ENCODE data around the gene PDCD11. TPM values are rescaled to one million over a fixed set of nuclear protein-coding genes. Genes with fewer than 3 reads are reported as not detected.
A peak's percentile ranks its signal among the peaks of the same experiment; 100 is the strongest.
"Not testable (repeated sequence)": the region's sequence is repeated elsewhere in the genome, so short reads cannot be mapped to it uniquely, and the experiment has no call there.

PDCD11 gene, protein sequence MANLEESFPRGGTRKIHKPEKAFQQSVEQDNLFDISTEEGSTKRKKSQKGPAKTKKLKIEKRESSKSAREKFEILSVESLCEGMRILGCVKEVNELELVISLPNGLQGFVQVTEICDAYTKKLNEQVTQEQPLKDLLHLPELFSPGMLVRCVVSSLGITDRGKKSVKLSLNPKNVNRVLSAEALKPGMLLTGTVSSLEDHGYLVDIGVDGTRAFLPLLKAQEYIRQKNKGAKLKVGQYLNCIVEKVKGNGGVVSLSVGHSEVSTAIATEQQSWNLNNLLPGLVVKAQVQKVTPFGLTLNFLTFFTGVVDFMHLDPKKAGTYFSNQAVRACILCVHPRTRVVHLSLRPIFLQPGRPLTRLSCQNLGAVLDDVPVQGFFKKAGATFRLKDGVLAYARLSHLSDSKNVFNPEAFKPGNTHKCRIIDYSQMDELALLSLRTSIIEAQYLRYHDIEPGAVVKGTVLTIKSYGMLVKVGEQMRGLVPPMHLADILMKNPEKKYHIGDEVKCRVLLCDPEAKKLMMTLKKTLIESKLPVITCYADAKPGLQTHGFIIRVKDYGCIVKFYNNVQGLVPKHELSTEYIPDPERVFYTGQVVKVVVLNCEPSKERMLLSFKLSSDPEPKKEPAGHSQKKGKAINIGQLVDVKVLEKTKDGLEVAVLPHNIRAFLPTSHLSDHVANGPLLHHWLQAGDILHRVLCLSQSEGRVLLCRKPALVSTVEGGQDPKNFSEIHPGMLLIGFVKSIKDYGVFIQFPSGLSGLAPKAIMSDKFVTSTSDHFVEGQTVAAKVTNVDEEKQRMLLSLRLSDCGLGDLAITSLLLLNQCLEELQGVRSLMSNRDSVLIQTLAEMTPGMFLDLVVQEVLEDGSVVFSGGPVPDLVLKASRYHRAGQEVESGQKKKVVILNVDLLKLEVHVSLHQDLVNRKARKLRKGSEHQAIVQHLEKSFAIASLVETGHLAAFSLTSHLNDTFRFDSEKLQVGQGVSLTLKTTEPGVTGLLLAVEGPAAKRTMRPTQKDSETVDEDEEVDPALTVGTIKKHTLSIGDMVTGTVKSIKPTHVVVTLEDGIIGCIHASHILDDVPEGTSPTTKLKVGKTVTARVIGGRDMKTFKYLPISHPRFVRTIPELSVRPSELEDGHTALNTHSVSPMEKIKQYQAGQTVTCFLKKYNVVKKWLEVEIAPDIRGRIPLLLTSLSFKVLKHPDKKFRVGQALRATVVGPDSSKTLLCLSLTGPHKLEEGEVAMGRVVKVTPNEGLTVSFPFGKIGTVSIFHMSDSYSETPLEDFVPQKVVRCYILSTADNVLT (N-terminal part only)
- total RNA-seq = 10 to 100 TPM; 43.4 to 51.8 TPM

DNA sequence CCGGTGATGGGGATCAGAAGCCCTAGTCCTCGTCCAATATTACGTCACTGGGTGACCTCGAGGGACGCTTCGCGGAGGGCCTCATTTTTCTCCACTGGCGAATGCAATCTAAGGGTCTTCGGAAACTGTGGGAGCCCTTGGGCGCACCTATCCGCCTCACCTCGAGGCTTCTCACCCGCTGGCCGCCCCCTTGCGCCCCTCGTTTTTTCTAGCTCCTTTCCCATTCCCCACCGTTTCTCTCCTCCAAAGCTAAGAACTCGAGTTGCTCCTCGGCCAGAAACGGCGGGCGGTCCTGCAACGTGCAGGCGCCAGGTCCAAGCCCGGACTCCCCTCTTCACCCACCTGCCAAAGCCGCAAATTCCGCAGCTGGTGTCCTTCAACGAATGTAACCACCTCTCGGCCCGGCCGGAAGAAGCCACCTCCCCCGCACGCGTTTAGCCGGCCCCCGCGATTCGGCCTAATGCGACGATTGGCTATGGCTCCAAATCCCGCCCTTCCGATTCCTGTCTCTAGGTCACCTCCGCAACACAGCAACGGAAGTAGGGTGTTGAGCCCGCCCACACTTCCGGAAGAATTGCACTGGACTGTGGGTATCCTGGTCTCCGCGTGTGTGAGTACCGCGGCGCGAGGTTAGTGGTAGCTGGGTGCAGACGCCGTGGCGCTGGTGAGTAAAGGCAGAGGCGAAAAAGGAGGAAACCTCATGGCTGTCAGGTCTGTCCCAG lies at the start of gene PDCD11, which contains the start of gene ATP5MK:
Gene PDCD11 (plus strand): TSS at position 560 of the 722 bp plus-strand sequence. CDS start 1,801 bp downstream, outside the sequence.
Gene ATP5MK (minus strand): TSS at position 409 of the 722 bp plus-strand sequence. CDS start 4,018 bp downstream, outside the sequence.
- Mint-ChIP-seq H3K9me3 (no peaks in the 10 kb centered on the region), H3K27ac (peak within 1 kb of the TSS; percentile 93), H3K4me1 (peaks cover 56% of the 10 kb centered on the region), H3K4me3 (peak within 1 kb of the TSS; percentile 91), H3K27me3 (no peaks in the 10 kb centered on the region), H3K36me3 (ENCODE audit: low read depth) (peaks cover 37% of the 10 kb centered on the region)
- ChIA-PET CTCF (interaction anchor here (0.8 to 1.1 kb wide), 5 partner anchors 12 to 213 kb away, joined by 3 read pairs; no protein-coding TSS in a partner anchor), POLR2A (interaction anchor here (0.5 kb wide), 1 partner anchor 682 kb away, joined by 4 read pairs; the partner anchor contains the start of gene SFXN2)
- peak; percentile 98 for DNase-seq

DNA sequence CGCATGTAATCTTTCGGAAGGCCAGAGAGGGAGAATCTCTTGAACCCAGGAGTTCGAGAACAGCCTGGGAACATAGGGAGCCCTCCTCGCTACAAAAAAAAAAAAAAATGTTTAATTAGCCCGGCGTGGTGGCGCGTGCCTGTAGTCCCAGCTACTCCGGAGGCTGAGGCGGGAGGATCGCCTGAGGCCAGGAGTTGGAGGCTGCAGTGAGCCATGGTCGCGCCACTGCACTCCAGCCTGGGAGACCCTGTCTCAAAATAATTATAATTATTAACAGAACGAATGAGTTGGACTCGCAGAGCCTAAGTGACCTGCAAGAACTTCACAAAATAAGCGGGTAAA lies 46.3 kb upstream of the PDCD11 start:
- Mint-ChIP-seq H3K9me3 (no peaks in the 10 kb centered on the region), H3K27ac (peak overlapping the region; percentile 74), H3K4me3 (peak overlapping the region; percentile 90), H3K36me3 (ENCODE audit: low read depth) (peaks cover 10% of the 10 kb centered on the region), H3K4me1 (peaks cover 12% of the 10 kb centered on the region), H3K27me3 (no peaks in the 10 kb centered on the region)
- CTCF ChIA-PET = interaction anchor here (0.7 to 1.9 kb wide), 3 partner anchors 16 to 491 kb away, joined by 3 to 5 read pairs (median 4); no protein-coding TSS in a partner anchor
- no peak for DNase-seq
- POLR2A ChIA-PET = no interaction called here

DNA sequence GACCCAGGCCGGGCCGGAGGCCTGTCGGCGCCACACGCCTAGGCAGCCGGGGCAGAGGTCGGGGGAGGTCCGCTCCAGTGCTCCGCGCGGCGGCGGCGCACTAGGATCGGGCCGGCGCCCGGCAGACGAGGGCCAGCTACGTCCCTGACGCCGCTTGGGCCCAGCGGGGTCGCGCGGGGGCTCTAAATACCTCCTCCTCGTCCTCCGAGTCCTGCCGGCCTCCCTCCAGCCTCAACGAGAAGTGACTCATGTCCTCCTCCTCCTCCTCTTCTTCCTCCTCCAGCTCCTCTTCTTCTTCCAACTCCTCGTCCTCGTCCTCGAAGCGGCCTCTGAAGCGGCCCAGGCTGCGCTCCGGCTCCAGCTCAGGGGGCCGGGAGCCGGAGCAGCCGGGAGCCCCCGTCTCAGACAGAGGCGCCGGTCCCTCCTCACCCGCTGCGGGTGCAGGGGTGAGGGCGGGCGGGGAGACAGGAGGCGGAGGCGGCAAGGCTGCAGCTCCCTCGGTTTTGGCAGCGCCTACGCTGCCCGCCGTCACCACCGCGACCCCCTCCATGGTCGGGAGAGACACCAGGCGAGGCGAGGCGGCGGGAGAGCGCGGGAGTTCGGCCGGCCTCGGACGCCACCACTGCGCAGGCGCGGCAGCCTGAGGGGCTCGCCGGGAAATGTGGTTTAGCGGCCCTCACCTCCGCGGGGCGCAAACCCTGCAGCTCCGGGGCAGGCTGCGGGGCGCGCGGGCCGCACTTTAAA lies 45.7 kb upstream of the PDCD11 start, which contains the start of gene PCGF6:
Gene PCGF6 (minus strand): TSS at position 624 of the 744 bp plus-strand sequence. CDS start 74 bp downstream, at position 550.
- H3K36me3 Mint-ChIP-seq (ENCODE audit: low read depth) = peaks cover 8% of the 10 kb centered on the region
- peaks cover 12% of the 10 kb centered on the region for H3K4me1 Mint-ChIP-seq
- POLR2A ChIA-PET = no interaction called here
- peak within 1 kb of the TSS; percentile 92 for H3K27ac Mint-ChIP-seq
- CTCF ChIA-PET = interaction anchor here (0.9 to 4.4 kb wide), 3 partner anchors 15 to 25 kb away, joined by 4 to 17 read pairs (median 5); no protein-coding TSS in a partner anchor
- H3K27me3 Mint-ChIP-seq = no peaks in the 10 kb centered on the region
- peak within 1 kb of the TSS; percentile 90 for H3K4me3 Mint-ChIP-seq
- H3K9me3 Mint-ChIP-seq = no peaks in the 10 kb centered on the region
- DNase-seq = peak; percentile 66

DNA sequence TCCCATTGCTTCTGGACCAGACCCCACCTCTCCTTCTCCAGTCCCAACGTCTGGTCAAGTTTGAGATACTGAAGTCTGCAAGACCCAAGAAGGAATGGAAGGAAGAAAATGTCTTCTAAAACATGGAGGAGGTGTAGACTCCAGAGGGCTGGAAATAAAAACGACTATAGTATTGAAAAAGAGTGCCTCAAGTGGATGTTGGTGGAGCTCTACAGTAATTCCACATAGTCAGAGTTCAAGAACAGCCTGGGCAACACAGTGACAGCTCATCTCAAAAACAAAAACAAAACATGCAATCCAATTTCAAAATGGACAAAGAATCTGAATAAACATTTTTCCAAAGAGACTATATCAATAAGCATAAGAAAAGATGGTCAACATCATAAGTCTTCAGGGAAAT lies 43.1 kb upstream of the PDCD11 start:
- H3K4me1 Mint-ChIP-seq = peaks cover 12% of the 10 kb centered on the region
- H3K36me3 Mint-ChIP-seq (ENCODE audit: low read depth) = peaks cover 3% of the 10 kb centered on the region
- no peak overlapping the region for H3K4me3 Mint-ChIP-seq
- CTCF ChIA-PET = interaction anchor here (0.6 to 4.4 kb wide), 4 partner anchors 12 to 527 kb away, joined by 3 to 17 read pairs (median 6); no protein-coding TSS in a partner anchor
- no peak overlapping the region for H3K27ac Mint-ChIP-seq
- POLR2A ChIA-PET = no interaction called here
- no peak for DNase-seq
- H3K9me3 Mint-ChIP-seq = no peaks in the 10 kb centered on the region
- H3K27me3 Mint-ChIP-seq = no peaks in the 10 kb centered on the region

DNA sequence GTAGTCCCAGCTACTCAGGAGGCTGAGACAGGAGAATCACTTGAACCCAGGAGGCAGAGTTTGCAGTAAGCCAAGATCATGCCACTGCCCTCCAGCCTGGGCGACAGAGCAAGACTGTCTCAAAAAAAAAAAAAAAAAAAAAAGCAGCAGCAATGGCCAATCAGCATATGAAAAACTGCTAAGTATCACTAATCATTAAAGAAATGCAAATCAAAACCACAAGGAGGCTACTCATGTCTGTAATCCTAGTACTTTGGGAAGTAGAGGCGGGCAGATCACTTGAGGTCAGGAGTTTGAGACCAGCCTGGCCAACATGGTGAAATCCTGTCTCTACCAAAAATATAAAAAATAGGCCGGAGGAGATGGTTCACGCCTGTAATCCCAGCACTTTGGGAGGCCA lies 41.9 kb upstream of the PDCD11 start:
- H3K4me1 Mint-ChIP-seq; POLR2A ChIA-PET; H3K4me3 Mint-ChIP-seq; H3K27ac Mint-ChIP-seq; H3K9me3 Mint-ChIP-seq; DNase-seq; H3K36me3 Mint-ChIP-seq (ENCODE audit: low read depth); H3K27me3 Mint-ChIP-seq: not testable (repeated sequence)
- CTCF ChIA-PET = interaction anchor here (4.4 kb wide), 1 partner anchor 11 kb away, joined by 17 read pairs; no protein-coding TSS in a partner anchor

DNA sequence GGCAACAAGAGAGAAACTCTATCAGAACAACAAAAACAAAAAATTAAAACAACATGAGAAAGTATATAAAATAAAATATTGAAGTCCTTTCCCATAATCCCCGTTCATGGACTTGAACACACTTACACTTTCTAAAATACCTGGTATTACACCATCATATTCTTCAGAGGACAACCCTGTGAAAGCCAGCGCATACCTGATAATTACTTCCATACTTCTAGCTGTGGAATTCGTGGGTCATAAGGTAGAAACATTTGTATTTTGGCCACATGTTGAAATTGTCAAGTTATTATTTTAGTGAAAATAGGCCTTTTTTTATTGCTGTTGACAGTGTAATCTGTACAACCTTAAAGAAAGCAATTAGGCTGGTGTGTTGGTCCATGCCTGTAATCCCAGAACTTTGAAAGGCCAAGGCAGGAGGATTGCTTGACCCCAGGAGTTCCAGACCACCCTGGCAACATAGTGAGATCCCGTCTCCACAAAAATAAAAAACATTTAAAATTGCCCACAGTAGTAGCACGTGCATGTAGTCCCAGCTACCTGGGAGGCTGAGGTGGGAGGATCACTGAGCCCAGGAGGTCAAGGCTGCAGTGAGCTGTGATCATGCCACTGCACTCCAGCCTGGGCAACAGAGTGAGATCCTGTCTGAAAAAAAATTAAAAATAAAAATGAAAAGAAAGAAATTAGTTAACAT lies 40.4 kb upstream of the PDCD11 start:
- Mint-ChIP-seq H3K36me3 (ENCODE audit: low read depth) (no peaks in the 10 kb centered on the region), H3K9me3 (no peaks in the 10 kb centered on the region), H3K4me3 (no peak overlapping the region), H3K27me3 (no peaks in the 10 kb centered on the region), H3K4me1 (peaks cover 5% of the 10 kb centered on the region), H3K27ac (no peak overlapping the region)
- CTCF ChIA-PET = interaction anchor here (0.6 to 0.9 kb wide), 3 partner anchors 13 to 39 kb away, joined by 3 read pairs; no protein-coding TSS in a partner anchor
- POLR2A ChIA-PET = no interaction called here
- no peak for DNase-seq

DNA sequence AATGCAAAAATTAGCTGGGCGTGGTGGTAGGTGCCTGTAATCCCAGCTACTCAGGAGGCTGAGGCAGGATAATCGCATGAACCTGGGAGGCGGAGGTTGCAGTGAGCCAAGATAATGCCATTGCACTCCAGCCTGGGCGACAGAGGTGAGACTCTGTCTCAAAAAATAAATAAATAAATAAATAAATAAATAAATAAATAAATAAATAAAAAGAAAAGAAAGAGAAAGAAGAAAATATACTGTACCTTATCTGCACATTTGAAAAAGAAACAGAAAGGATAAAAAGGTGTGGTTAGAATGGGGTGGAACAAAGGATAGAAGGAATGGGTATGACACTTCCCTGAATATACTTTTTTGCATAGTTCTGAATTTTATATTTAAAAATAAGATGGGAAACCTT lies 36.9 kb upstream of the PDCD11 start:
- H3K36me3 Mint-ChIP-seq (ENCODE audit: low read depth); H3K9me3 Mint-ChIP-seq; H3K27ac Mint-ChIP-seq; H3K27me3 Mint-ChIP-seq; CTCF ChIA-PET; H3K4me3 Mint-ChIP-seq; POLR2A ChIA-PET; DNase-seq; H3K4me1 Mint-ChIP-seq: not testable (repeated sequence)

DNA sequence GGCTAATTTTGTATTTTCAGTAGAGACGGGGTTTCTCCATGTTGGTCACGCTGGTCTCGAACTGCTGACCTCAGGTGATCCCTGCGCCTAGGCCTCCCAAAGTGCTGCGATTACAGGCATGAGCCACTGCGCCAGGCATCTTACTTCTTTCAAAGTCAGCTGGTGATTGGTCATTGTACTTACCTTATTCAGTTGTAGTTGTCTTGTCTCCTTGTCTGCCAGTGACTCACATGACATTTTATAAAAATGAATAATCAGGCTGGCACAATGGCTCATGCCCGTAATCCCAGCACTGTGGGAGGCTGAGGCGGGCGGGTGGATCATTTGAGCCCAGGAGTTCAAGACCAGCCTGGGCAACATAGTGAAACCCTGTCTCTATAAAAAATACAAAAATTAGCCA lies 35.6 kb upstream of the PDCD11 start:
- H3K27me3 Mint-ChIP-seq; H3K4me1 Mint-ChIP-seq; H3K36me3 Mint-ChIP-seq (ENCODE audit: low read depth); CTCF ChIA-PET; DNase-seq; H3K4me3 Mint-ChIP-seq; H3K27ac Mint-ChIP-seq; H3K9me3 Mint-ChIP-seq: not testable (repeated sequence)
- POLR2A ChIA-PET = interaction anchor here (0.5 kb wide), 1 partner anchor 1434 kb away, joined by 3 read pairs; no protein-coding TSS in a partner anchor

DNA sequence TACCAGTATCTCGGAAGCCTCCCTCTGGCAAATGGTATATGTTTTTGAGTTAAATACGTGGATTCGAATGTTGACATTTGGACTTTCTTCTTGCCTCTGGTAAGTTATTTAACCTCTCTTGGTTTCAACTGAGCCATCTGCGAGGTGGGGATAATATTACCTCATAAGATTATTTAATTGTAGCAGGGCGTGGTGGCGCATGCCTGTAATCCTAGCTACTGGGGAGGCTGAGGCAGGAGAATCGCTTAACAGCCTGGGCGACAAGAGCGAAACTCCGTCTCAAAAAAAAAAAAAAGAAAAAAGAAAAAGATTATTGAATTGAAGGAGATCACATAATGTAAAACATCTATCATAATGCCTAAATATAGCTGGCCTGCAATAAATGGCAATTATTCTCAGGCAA lies 29.0 kb upstream of the PDCD11 start:
- Mint-ChIP-seq H3K9me3 (peaks cover 2% of the 10 kb centered on the region), H3K27ac (peak overlapping the region; percentile 93), H3K4me3 (peak overlapping the region; percentile 91), H3K36me3 (ENCODE audit: low read depth) (peaks cover 9% of the 10 kb centered on the region), H3K4me1 (peaks cover 25% of the 10 kb centered on the region), H3K27me3 (no peaks in the 10 kb centered on the region)
- ChIA-PET POLR2A (no interaction called here), CTCF (interaction anchor here (0.6 to 2.2 kb wide), 6 partner anchors 26 to 417 kb away, joined by 3 to 7 read pairs (median 4); no protein-coding TSS in a partner anchor)
- no peak for DNase-seq

DNA sequence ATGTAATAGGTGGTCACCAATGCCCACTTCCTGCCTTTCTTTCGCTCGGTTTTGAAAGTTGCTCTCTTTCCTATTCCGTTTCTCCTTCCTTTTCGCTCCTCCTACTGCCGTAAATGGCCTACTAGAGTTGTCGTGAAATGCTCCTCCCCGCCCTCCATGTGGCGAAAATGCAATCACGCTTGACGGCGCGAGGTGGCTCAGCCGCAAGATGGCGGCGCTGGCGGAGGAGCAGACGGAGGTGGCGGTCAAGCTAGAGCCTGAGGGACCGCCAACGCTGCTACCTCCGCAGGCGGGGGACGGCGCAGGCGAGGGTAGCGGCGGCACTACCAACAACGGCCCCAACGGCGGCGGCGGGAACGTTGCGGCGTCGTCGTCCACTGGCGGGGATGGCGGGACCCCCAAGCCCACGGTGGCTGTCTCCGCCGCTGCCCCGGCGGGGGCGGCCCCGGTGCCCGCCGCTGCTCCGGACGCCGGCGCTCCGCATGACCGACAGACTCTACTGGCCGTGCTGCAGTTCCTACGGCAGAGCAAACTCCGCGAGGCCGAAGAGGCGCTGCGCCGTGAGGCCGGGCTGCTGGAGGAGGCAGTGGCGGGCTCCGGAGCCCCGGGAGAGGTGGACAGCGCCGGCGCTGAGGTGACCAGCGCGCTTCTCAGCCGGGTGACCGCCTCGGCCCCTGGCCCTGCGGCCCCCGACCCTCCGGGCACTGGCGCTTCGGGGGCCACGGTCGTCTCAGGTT lies 28.5 kb upstream of the PDCD11 start, which contains the start of gene TAF5:
Gene TAF5 (plus strand): TSS at position 195 of the 737 bp plus-strand sequence. CDS start 14 bp downstream, at position 209.
- POLR2A ChIA-PET = interaction anchor here (0.6 kb wide), 1 partner anchor 1553 kb away, joined by 5 read pairs; no protein-coding TSS in a partner anchor

More for the DNA sequence above, 28.5 kb upstream of the PDCD11 start, which contains the start of gene TAF5:
- peaks cover 2% of the 10 kb centered on the region for H3K9me3 Mint-ChIP-seq
- H3K4me1 Mint-ChIP-seq = peaks cover 26% of the 10 kb centered on the region
- H3K4me3 Mint-ChIP-seq = peak within 1 kb of the TSS; percentile 91
- H3K27me3 Mint-ChIP-seq = no peaks in the 10 kb centered on the region
- peak; percentile 95 for DNase-seq
- peaks cover 9% of the 10 kb centered on the region for H3K36me3 Mint-ChIP-seq (ENCODE audit: low read depth)
- CTCF ChIA-PET = interaction anchor here (0.6 to 2.2 kb wide), 9 partner anchors 11 to 974 kb away, joined by 3 to 7 read pairs (median 4); partner anchors contain the start of gene CALHM2
- peak within 1 kb of the TSS; percentile 94 for H3K27ac Mint-ChIP-seq
